GM12878 (cell line): ENCODE measurements around the gene STX1A. TPM values are rescaled to one million over a fixed set of nuclear protein-coding genes. Genes with fewer than 3 reads are reported as not detected.

ENCODE experiments used
- BACH1 ChIP-seq: fragments of 450-650 bp; IDR thresholded peaks from 2 replicates; pipeline ENCODE4 v1.6.1; 2017; ENCODE audit warnings: mild to moderate bottlenecking, borderline replicate concordance
- IKZF1 ChIP-seq: fragments of 450-650 bp; conservative IDR thresholded peaks from 2 replicates; pipeline ENCODE4 v1.6.1; 2017; ENCODE audit warnings: antibody characterized with exemption, mild to moderate bottlenecking
- IKZF2 ChIP-seq, 2 experiments: fragments of 450-650 bp; IDR thresholded peaks; 2 replicates each; pipeline ENCODE4 v1.6.1; 2017; ENCODE audit warnings: mild to moderate bottlenecking in 2 of 2, moderate library complexity in 2 of 2
- MAX ChIP-seq: IDR thresholded peaks from 2 replicates; pipeline ENCODE4 v1.6.1; 2012; ENCODE audit warnings: low read depth, low read length, improper control_type of control experiment
- MXI1 ChIP-seq: fragments of 150-350 bp; IDR thresholded peaks from 2 replicates; pipeline ENCODE4 v1.6.1; 2011; ENCODE audit warnings: low read depth, mild to moderate bottlenecking, inconsistent platforms, low read length, improper control_type of control experiment
- RAD51 ChIP-seq: fragments of 450-650 bp; IDR thresholded peaks from 2 replicates; pipeline ENCODE4 v1.6.1; 2016; ENCODE audit warnings: moderate library complexity, mild to moderate bottlenecking, inconsistent platforms
- RBBP5 ChIP-seq: fragments of 200-600 bp; sonication (generic); conservative IDR thresholded peaks from 2 replicates; pipeline ENCODE4 v1.6.1; 2016
- RELB ChIP-seq: fragments of 450-650 bp; IDR thresholded peaks from 2 replicates; pipeline ENCODE4 v1.6.1; 2017; ENCODE audit warnings: low read depth, mild to moderate bottlenecking, moderate library complexity
- REST ChIP-seq: IDR thresholded peaks from 2 replicates; pipeline ENCODE4 v1.6.1; 2012; ENCODE audit warnings: mild to moderate bottlenecking, low read depth, low read length
- ZBTB40 ChIP-seq: fragments of 450-650 bp; IDR thresholded peaks from 2 replicates; pipeline ENCODE4 v1.6.1; 2016; ENCODE audit warnings: mild to moderate bottlenecking, moderate library complexity, borderline replicate concordance
- polyA plus RNA-seq, 11 experiments: library from polyadenylated mRNA; depleted of rRNA in 4 of 11; unstranded in 6 of 11; stranded (reverse) in 5 of 11; fragments of >200 nt; fragmentation: Nextera tagmentation in 4 of 11; fragmentation: Illumina TruSeq in 1 of 11; extraction: Ambion mirVana in 4 of 11; extraction: Trizol in 1 of 11; gene quantifications; 1 replicate in 1 of 11; 2 replicates in 10 of 11; pipeline versions ENCODE4 v1.2.1 to v1.2.3, GENCODE V29; 2011 to 2016; ENCODE audit warnings: inconsistent platforms in 2 of 11, missing spikeins in 2 of 11, low read depth in 1 of 11
- total RNA-seq, 4 experiments: library from RNA; depleted of rRNA in 3 of 4; stranded (reverse); fragments of >200 nt in 3 of 4; fragmentation: Illumina TruSeq in 1 of 4; extraction: Trizol in 1 of 4; gene quantifications; 2 replicates each; pipeline versions ENCODE4 v1.2.1 to v1.2.3, GENCODE V29; 2013 to 2021
- TF ChIP-seq, protein P1 (sequence below): fragments of 450-650 bp; IDR thresholded peaks from 2 replicates; pipeline ENCODE4 v1.6.1; 2017; ENCODE audit warnings: borderline replicate concordance
- TF ChIP-seq, protein P2 (sequence below): fragments of 450-650 bp; IDR thresholded peaks from 2 replicates; pipeline ENCODE4 v1.6.1; 2017; ENCODE audit warnings: mild to moderate bottlenecking

STX1A gene
- total and polyA plus RNA-seq, 10 of the 15 experiments (the other 5 are each of a cell fraction or from before 2014, with no cell fraction given): 0.15 to 5.3 (median 2.5) TPM

GRCh38 chr7:73742753-73743641 lies 23.5 kb upstream of the STX1A start (continued):
- TF ChIP-seq ZBTB40 (no peak), BACH1 (no peak), MXI1 (0 out of 2 replicates have a peak, but pooled peaks have one; percentile 40), IKZF1 (peak; percentile 55), REST (no peak), IKZF2 (IDR thresholded peaks at IDR 0.05) (0 out of 4 replicates have a peak, but pooled peaks of 1 of the 2 experiments have one; percentile 25), RBBP5 (no peak), RAD51 (peak; percentile 88), RELB (peak; percentile 57; the same call in 1 of the 2 replicates), MAX (no peak; the same call in 1 of the 2 replicates)
- TF ChIP-seq, protein P1, sequence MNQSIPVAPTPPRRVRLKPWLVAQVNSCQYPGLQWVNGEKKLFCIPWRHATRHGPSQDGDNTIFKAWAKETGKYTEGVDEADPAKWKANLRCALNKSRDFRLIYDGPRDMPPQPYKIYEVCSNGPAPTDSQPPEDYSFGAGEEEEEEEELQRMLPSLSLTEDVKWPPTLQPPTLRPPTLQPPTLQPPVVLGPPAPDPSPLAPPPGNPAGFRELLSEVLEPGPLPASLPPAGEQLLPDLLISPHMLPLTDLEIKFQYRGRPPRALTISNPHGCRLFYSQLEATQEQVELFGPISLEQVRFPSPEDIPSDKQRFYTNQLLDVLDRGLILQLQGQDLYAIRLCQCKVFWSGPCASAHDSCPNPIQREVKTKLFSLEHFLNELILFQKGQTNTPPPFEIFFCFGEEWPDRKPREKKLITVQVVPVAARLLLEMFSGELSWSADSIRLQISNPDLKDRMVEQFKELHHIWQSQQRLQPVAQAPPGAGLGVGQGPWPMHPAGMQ: no peak
- TF ChIP-seq, protein P2, sequence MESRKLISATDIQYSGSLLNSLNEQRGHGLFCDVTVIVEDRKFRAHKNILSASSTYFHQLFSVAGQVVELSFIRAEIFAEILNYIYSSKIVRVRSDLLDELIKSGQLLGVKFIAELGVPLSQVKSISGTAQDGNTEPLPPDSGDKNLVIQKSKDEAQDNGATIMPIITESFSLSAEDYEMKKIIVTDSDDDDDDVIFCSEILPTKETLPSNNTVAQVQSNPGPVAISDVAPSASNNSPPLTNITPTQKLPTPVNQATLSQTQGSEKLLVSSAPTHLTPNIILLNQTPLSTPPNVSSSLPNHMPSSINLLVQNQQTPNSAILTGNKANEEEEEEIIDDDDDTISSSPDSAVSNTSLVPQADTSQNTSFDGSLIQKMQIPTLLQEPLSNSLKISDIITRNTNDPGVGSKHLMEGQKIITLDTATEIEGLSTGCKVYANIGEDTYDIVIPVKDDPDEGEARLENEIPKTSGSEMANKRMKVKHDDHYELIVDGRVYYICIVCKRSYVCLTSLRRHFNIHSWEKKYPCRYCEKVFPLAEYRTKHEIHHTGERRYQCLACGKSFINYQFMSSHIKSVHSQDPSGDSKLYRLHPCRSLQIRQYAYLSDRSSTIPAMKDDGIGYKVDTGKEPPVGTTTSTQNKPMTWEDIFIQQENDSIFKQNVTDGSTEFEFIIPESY: peak; percentile 84; the same call in 1 of the 2 replicates
